NCI-H1105 treated with DMSO at 0.1 percent for 48 hours (cell line): ENCODE results near the gene SLCO2A1.

ENCODE experiments used
- DNase-seq: peaks from one replicate; lab custom pipeline; 2025; lab: John Stamatoyannopoulos, UW

Gene SLCO2A1

GRCh38 chr3:133933097-133934024, 96.4 kb downstream of the SLCO2A1 start:
- no peak for DNase-seq

GRCh38 chr3:133932009-133932408, 97.7 kb downstream of the SLCO2A1 start:
- DNase-seq: no peak

DNA sequence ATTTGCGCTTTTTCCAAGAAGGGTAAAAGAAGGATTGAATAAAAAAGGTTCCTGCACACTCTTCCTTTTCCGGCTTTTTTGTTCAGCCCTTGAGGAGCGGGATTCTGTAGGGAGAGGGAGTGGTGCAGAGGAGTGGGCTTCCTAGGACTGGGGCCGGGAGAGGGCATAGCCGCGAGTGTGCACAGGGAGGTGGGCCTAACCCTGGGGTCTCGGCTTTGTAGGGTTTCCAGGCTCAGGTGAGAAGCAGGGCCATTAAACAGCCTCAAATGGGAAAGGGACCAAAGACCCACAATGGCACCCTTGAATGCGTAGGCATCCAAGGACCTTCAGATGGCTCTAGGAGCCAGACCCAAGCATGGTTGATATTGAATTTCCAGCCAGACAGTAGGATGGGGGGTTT, 98.6 kb downstream of the SLCO2A1 start:
- DNase-seq: no peak

- DNase-seq: peak; percentile 78
Observed at GRCh38 chr3:133930341-133930933, 99.3 kb downstream of the SLCO2A1 start.

- DNase-seq: no peak
Observed at GRCh38 chr3:133928903-133929607, 100.7 kb downstream of the SLCO2A1 start.

DNA sequence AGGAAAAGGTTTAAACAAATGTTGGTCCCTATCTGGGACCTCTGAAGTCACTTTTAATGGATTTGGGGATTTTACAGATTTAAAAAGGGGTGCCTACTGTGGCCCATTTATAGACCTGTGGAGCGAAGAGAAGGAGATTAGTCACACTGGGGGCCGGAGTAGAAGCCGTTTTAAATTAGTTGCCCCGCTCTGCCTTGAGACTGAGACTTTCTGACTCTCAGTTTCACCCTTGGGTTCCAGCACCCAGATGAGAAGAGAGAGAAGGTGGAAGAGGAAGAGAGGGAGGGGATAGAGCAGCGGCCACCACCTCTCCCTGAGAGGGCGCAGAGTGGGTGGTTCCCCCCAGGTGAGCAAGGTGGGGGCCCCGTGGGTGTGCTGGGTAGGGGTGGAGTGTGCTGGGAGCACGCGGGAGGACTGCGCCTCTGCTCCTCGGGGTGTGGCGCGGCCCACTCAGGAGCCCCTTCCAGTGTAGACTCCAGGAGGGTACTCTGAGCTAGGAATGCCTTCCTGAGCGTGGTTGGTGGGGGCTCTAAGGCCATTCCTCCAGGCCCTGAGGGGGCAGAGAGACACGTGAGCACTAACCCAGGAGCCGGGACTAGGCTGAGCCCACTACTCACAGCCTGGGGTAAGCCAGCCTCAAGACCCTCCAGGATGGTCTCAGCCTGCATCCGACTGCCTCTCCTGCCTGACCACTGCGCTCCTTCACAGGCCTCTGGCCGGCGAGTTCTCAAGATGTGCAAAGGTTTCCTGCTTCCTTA, 101.4 kb downstream of the SLCO2A1 start:
- no peak for DNase-seq

DNA sequence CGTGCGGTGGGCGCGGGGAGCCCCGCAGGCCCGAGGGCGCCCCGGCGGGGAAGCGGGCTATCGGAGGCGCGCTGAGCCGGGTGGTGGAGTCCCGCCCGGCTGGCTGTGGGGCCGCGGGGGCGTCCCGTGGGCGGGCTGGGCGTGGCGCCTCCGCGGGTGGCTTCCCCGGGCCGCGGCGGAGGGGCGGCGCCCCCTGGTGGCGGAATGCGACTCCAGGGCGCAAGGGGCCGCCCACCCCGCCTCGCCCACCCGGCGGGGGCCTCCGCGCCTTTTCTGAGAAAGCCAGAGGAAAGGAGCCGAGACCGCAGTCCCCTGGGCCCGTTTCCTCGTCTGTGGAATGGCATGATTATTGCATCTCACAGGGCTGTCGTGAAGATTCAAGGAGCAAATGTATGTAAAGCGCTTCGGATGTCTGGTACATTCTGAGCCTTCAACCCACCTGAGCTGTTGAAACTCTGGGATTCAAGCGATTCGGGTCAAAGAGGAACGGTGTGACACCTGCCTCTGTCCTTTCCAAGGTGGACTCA, 102.1 kb downstream of the SLCO2A1 start:
- DNase-seq: peak; percentile 22

DNA sequence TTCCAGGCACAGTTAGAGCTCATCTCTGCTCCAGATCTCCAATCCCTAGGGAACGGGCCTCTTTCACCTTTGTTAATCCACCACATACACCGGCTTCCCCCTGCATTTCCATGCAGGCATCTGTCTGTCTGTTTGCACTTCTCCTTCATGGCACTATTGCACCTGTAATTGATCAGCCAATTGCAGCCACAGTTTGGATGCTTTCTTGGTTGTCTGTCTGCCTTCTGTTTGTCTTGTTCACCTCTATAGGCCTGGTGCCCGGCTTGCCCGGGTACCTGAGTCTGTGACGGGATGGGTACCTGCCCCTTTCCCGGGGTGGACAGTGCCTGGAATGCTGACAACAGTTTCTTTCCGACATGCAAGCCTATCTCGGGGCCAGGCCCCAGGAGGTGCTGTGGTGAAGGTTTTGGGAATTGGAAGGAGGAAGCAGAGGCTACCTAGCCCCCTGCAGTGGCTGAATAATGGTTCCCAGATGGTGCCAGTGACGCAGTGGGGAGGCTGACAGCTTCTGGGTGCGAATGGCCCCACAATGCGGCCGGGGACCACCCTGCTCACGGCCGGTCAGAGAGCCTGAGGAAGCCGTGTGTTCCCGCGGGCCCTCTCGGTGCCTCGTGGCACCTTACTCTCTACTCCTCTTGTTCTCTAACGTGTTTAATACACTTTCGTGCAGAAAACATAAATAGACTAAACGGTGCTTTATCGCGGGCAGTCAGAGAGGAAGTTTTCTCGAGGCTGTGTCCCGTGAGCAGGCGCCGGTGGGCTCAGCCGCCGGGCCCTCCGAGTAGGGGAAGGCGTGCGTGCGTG, 102.8 kb downstream of the SLCO2A1 start:
- DNase-seq: no peak

GRCh38 chr3:133925960-133926735, 103.6 kb downstream of the SLCO2A1 start:
- no peak for DNase-seq

DNA sequence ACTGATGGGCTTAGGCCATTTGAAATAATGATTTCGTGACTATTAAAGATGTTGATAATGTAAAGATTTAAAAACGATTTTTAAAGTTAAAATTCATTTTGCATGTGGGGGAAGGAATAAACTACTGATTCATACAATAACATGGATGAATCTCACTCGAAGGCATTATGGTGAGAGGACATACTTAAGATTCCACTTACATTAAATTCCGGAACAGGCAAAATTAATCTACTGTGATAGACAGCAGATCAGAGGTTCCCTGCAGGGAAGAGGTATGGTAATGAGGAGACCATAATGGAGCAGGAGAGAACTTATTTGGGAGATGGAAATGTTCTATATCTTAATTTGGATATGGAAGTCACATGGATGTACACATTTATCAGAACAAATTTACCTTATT, 105.7 kb downstream of the SLCO2A1 start:
- DNase-seq: no peak

DNA sequence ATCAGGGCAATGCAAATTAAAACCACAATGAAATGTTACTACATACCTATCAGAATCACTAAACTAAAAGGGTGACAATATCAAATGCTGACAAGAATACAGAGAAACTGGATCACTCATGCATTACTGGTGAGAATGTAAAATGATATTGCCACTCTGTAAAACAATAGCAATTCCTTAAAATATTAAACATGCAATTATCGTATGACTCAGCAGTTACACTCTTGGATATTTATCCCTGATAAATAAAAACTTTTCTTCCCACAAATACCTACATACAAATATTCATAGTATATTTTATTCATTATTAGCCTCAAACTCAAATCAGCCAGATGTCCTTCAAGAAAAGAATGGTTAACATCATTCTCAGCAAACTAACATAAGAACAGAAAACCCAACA, 108.1 kb downstream of the SLCO2A1 start:
- no peak for DNase-seq

DNA sequence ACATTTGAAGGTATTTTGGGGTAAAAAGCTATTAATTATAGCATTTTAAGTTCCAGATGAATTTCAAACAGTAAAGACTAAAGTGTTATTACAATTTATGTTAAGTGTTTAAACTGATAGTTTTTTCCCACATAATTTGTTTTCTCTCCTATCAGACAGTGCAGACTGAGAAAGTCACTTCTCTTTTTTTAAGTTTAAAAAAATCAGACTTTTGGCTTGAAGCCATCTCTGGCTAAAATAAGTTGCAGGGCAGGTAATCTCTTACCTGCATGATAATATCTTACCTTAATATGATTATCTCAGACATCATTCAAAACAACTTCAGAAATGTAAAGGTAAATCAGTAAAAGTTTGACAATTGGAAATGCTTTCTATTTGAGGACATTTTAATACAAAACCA, 112.6 kb downstream of the SLCO2A1 start:
- DNase-seq: no peak

- DNase-seq: no peak
Observed at GRCh38 chr3:133915685-133916658, 113.8 kb downstream of the SLCO2A1 start.

DNA sequence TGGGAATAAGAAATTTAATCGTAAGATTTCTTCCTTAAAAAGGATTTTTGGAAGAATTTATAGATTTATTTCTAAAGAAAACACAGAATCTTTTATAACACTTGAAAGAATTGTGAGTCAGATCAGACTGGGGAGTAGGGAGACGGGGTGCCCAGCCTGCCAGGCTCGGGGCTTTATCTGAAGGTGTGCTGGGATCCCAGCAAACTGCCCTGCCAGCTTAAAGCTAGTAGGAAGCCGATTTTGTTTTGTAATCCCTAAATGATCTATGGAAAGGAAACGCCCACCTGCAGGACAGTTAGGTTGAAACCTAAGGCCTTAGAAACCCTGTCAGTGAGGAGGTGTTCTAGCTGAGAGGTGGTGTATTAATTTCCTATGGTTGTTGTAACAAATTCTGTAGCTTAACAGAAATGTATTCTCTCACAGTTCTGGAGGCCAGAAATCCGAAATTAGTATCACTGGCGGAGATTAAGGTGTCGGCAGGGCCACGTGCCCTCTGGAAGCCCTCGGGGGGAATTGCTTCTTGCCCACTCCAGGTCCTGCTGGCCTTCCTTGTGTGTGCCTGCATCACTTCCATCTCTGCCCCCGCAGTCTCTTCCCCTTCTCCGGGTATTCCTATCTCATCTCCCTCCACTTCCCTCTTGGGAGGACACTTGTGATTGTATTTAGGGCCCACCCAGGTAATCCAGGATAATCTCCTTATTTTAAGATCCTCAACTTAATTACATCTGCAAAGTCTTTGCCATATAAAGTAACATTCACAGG, 114.7 kb downstream of the SLCO2A1 start:
- no peak for DNase-seq

DNA sequence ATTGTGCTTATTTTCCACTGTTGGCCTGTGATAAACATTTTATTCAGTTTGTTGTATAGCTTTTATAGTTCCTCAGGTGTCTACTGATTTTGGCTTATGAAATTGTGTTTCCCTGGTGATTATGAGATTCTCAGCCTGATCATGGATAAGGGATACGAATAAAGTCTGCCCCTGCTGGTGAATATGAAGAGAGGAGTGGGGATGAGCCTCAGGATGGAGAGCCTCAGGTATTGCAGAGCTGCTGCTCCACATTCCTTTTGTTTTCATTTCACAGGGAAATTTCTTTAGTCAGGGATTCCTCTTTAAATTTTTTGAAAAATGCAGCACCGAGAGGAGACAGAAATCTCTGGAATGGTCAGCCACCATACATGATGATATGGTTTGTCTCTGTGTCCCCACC, 119.3 kb downstream of the SLCO2A1 start:
- DNase-seq: peak; percentile 3

DNA sequence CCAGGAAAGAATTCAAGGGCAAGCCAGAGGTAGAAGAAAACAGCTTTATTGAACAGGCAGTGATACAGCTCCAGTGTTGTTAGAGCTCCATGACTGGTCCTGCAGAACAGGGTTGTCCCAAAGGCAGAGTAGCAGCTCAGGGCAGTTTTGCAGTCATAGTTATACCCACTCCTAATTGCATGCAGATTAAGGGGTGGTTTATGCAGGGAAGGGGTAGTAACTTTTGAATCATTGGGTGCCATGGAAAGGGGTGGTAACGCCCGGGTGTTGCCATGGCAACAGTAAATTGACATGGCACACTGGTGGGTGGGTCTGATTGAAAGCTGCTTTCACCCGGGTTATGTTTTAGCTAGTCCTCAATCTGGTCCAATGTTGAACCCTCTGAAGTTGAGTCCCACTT, 124.3 kb downstream of the SLCO2A1 start:
- no peak for DNase-seq

DNA sequence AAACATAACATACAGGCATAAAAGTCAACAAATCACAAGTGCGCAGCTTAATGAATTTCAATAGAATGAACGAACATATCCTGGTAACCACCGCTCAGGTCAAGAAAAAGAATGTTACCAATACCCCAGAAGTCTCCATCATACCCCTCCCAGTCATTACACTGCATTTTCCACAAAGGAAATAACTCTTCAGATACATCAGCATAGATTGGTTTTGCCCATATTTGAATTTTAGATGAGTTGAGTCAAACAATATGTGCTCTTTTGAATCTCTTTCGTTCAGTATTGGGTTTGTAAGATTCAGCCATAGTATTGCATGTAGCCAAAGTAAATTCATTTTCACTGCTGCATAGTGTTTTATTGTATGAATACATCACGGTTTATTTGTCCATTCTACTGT, 127.9 kb downstream of the SLCO2A1 start:
- DNase-seq: no peak

DNA sequence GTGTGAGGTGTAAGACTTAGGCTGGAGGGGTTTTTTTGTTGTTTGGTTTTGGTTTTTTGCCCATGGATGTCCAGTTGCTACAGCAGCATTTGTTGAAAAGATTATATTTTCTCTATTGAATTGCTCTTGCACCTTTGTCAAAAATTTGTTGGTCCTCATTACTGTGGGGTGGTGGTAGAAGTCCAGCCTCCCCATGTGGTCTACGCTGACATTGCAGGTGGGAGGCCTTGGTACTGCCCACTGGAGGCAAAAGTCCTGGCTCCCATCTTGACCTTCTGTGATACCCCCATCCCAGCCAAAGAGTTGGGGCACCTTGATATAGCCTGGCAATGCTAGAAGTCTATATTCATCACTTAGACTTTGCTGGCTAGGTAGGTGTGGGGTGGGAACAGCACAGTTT, 128.6 kb downstream of the SLCO2A1 start:
- no peak for DNase-seq
